NCI-H2029 treated with DMSO at 0.1 percent for 48 hours (cell line): ENCODE data around the gene HTR2A.
"Not testable (repeated sequence)": the region's sequence is repeated elsewhere in the genome, so short reads cannot be mapped to it uniquely, and the experiment has no call there.

Source experiments
- DNase-seq: peaks from one replicate; lab custom pipeline; 2025; lab: John Stamatoyannopoulos, UW

HTR2A gene

GRCh38 chr13:46804921-46805320 lies 91.9 kb downstream of the HTR2A start:
- DNase-seq: not testable (repeated sequence)

GRCh38 chr13:46804391-46804815 lies 92.5 kb downstream of the HTR2A start:
- no peak for DNase-seq

GRCh38 chr13:46803586-46803985 lies 93.3 kb downstream of the HTR2A start:
- DNase-seq: no peak

- no peak for DNase-seq
Observed at GRCh38 chr13:46801858-46802257, 95.0 kb downstream of the HTR2A start.

- no peak for DNase-seq
Observed at GRCh38 chr13:46799139-46799538, 97.7 kb downstream of the HTR2A start.

GRCh38 chr13:46797501-46798237 lies 99.2 kb downstream of the HTR2A start:
- DNase-seq: no peak

GRCh38 chr13:46796515-46797474 lies 100.1 kb downstream of the HTR2A start, which contains the start of gene ESD:
Gene ESD, minus strand, starts transcription at chr13:46797161. Its CDS starts 5,748 bp downstream, at chr13:46791413.
- DNase-seq: peak; percentile 31

GRCh38 chr13:46796129-46796514 lies 100.7 kb downstream of the HTR2A start:
- no peak for DNase-seq

- no peak for DNase-seq
Observed at GRCh38 chr13:46795321-46795720, 101.5 kb downstream of the HTR2A start.

GRCh38 chr13:46783504-46783903 lies 113.3 kb downstream of the HTR2A start:
- no peak for DNase-seq

- no peak for DNase-seq
Observed at GRCh38 chr13:46782691-46783090, 114.2 kb downstream of the HTR2A start.

GRCh38 chr13:46782066-46782465 lies 114.8 kb downstream of the HTR2A start:
- no peak for DNase-seq
